CD4-positive, CD25-positive, alpha-beta regulatory T cell (primary cell): Measurements from ENCODE around the gene CLTCL1. TPM values are rescaled to one million over a fixed set of nuclear protein-coding genes. Genes with fewer than 3 reads are reported as not detected.
"Not testable (repeated sequence)": the region's sequence is repeated elsewhere in the genome, so short reads cannot be mapped to it uniquely, and the experiment has no call there.

ENCODE experiments used
- ATAC-seq, 2 donors: fragments of 150-1000 bp; cut with Tn5 transposase; one replicate each; pipeline ENCODE4 v1.10.0; 2021; ENCODE audit warnings: low read depth in 2 of 2, moderate number of reproducible peaks in 2 of 2, moderate library complexity in 1 of 2
- DNase-seq, 3 donors: peaks; one replicate each; pipeline versions ENCODE4 v3.0.0 to v3.0.0-alpha.2; 2012 to 2022; ENCODE audit warnings: mixed read lengths in 1 of 3
- H3K27ac ChIP-seq: one replicate; pipeline ENCODE4 v1.7.0; 2013; ENCODE audit warnings: mild to moderate bottlenecking, low read length; ENCODE audit not compliant: insufficient read depth, poor library complexity, severe bottlenecking
- H3K27me3 ChIP-seq: one replicate; pipeline ENCODE4 v1.7.0; 2013; ENCODE audit warnings: low read length; ENCODE audit not compliant: control insufficient read depth, insufficient read depth
- H3K36me3 ChIP-seq: one replicate; pipeline ENCODE4 v1.7.0; 2013; ENCODE audit warnings: mild to moderate bottlenecking, low read length, moderate library complexity; ENCODE audit not compliant: control insufficient read depth, insufficient read depth
- H3K4me1 ChIP-seq: 2 replicates; pipeline ENCODE4 v1.7.0; 2013; ENCODE audit warnings: mild to moderate bottlenecking, low read length; ENCODE audit not compliant: insufficient read depth, control insufficient read depth, poor library complexity, severe bottlenecking
- H3K4me3 ChIP-seq: one replicate; pipeline ENCODE4 v1.7.0; 2013; ENCODE audit warnings: low read depth, mild to moderate bottlenecking, low read length, moderate library complexity
- H3K9me3 ChIP-seq, 2 experiments: 1 replicate in 1 of 2; 2 replicates in 1 of 2; pipeline ENCODE4 v1.7.0; 2013; ENCODE audit warnings: low read length in 2 of 2, mild to moderate bottlenecking in 1 of 2, moderate library complexity in 1 of 2; ENCODE audit not compliant: control insufficient read depth in 2 of 2
- H3K27ac Mint-ChIP-seq, 3 donors: one replicate each; pipeline ENCODE4 v1.8.0; 2020 to 2022; ENCODE audit warnings: mild to moderate bottlenecking in 3 of 3, mixed read lengths in 3 of 3, moderate library complexity in 2 of 3
- H3K27me3 Mint-ChIP-seq: one replicate; pipeline ENCODE4 v1.8.0; 2022; ENCODE audit warnings: mild to moderate bottlenecking, mixed read lengths
- H3K36me3 Mint-ChIP-seq: one replicate; pipeline ENCODE4 v1.8.0; 2020; ENCODE audit warnings: mixed read lengths
- H3K4me1 Mint-ChIP-seq, 4 donors: one replicate each; pipeline ENCODE4 v1.8.0; 2020 to 2022; ENCODE audit warnings: mixed read lengths in 4 of 4, mild to moderate bottlenecking in 1 of 4
- H3K4me3 Mint-ChIP-seq, 4 donors: one replicate each; pipeline ENCODE4 v1.8.0; 2020 to 2022; ENCODE audit warnings: mild to moderate bottlenecking in 4 of 4, mixed read lengths in 4 of 4, moderate library complexity in 3 of 4
- H3K9me3 Mint-ChIP-seq, 7 donors: one replicate each; pipeline ENCODE4 v1.8.0; 2020 to 2022; ENCODE audit warnings: mixed read lengths in 7 of 7, mild to moderate bottlenecking in 3 of 7, moderate library complexity in 2 of 7
- polyA plus RNA-seq, 4 donors: library from polyadenylated mRNA; unstranded; fragments of 300-500 nt; fragmentation: Illumina TruSeq; gene quantifications; one replicate each; pipeline ENCODE4 v1.2.3, GENCODE V29; 2021
- total RNA-seq: library from RNA; stranded (reverse); gene quantifications from one replicate; pipeline ENCODE4 v1.2.3, GENCODE V29; 2022

The CLTCL1 gene
- total and polyA plus RNA-seq, 5 donors from 2014 or later: 0.20 to 0.55 (median 0.34) TPM

DNA sequence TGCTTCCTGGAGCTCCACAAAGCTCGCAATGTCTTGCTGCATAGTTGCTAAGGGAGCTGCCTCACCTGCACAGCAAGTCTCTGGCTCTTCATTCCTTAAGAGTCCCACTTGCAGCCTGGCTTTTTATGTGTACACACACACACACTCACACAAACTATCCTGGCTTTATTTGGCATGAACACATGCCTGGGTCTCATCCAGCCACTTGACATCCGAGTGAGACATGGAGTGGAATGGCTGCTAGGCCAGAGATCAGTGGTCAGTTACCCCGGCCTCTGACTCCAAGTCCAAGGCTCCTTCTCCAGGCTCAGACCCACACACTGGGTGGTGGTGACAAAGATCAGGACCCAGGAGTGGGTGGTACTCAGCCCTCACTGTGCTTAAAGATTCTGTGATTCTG lies 37.9 kb upstream of the CLTCL1 start:
- H3K9me3 Mint-ChIP-seq: peaks cover 0 to 22% (median 9%) of the 10 kb centered on the region in 7 donors
- H3K4me1 ChIP-seq: no peaks in the 10 kb centered on the region

DNA sequence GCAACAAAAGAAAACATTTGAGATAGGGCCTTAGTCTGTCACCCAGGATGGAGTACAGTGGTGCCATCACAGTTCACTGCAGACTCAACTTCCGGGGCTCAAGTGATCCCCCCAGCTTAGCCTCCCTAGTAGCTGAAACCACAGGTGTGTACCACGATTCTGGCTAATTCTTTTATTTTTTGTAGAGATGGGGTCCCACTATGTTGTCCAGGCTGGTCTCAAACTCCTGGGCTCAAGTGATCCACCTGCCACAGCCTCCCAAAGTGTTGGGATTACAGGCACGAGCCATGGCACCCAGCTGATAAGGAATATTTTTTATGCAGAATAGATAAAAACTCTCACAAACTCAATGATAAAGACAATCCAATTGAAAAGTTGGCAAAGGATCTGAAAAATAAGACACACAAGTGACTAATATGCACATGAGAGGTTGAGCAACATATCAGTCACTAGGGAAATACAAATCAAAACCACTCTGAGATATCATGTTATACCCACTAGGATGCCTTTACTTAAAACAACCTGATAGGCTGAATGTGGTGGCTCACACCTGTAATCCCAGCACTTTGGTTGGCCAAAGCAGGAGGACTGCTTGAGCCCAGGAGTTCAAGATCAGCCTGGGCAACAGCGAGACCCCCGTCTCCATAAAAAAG lies 33.9 kb upstream of the CLTCL1 start:
- Mint-ChIP-seq H3K4me1 (no peaks in the 10 kb centered on the region), H3K9me3 (peaks cover 0 to 13% (median 4%) of the 10 kb centered on the region in 7 donors), H3K27me3 (peaks cover 5% of the 10 kb centered on the region), H3K36me3 (peaks cover 21% of the 10 kb centered on the region), H3K27ac (no peak overlapping the region), H3K4me3 (no peak overlapping the region)
- H3K27me3 ChIP-seq: no peaks in the 10 kb centered on the region
- H3K36me3 ChIP-seq: peaks cover 12% of the 10 kb centered on the region
- no peak overlapping the region for H3K4me3 ChIP-seq
- no peaks in the 10 kb centered on the region for H3K4me1 ChIP-seq
- DNase-seq (no peak), ATAC-seq (no peak)
- H3K27ac ChIP-seq: no peak overlapping the region
- H3K9me3 ChIP-seq: peaks cover 0 to 2% of the 10 kb centered on the region in 2 experiments

More for the DNA sequence above, 37.9 kb upstream of the CLTCL1 start:
- Histone ChIP-seq H3K27me3 (no peaks in the 10 kb centered on the region), H3K9me3 (peaks cover 9 to 18% of the 10 kb centered on the region in 2 experiments), H3K4me3 (no peak overlapping the region), H3K36me3 (peaks cover 43% of the 10 kb centered on the region), H3K27ac (no peak overlapping the region)
- no peak overlapping the region for H3K27ac Mint-ChIP-seq
- H3K36me3 Mint-ChIP-seq: peaks cover 43% of the 10 kb centered on the region
- ATAC-seq: no peak
- no peak overlapping the region for H3K4me3 Mint-ChIP-seq
- peaks cover 5% of the 10 kb centered on the region for H3K27me3 Mint-ChIP-seq
- no peaks in the 10 kb centered on the region for H3K4me1 Mint-ChIP-seq
- no peak for DNase-seq

DNA sequence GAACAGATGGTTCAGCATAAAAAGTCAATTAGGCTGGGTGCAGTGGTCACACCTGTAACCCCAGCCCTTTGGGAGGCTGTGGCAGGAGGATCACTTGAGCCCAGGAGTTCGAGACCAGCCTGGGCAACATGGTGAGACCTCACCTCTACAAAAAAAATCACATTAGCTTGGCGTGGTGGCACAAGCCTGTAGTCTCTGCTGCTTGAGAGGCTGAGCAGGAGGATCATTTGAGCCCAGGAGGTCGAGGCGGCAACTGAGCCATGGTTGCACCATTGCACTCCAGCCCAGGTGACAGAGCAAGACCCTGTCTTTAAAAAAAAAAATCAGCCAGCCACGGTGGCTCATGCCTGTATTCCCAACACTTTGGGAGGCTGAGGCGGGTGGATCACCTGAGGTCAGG lies 31.9 kb upstream of the CLTCL1 start:
- not testable (repeated sequence) for H3K27ac Mint-ChIP-seq, H3K36me3 Mint-ChIP-seq, H3K27me3 Mint-ChIP-seq, H3K4me1 Mint-ChIP-seq, H3K36me3 ChIP-seq, H3K4me3 ChIP-seq, H3K9me3 ChIP-seq, H3K27ac ChIP-seq, H3K4me3 Mint-ChIP-seq, ATAC-seq, DNase-seq, H3K27me3 ChIP-seq, H3K4me1 ChIP-seq
- peaks cover 0 to 19% (median 4%) of the 10 kb centered on the region in 7 donors for H3K9me3 Mint-ChIP-seq

DNA sequence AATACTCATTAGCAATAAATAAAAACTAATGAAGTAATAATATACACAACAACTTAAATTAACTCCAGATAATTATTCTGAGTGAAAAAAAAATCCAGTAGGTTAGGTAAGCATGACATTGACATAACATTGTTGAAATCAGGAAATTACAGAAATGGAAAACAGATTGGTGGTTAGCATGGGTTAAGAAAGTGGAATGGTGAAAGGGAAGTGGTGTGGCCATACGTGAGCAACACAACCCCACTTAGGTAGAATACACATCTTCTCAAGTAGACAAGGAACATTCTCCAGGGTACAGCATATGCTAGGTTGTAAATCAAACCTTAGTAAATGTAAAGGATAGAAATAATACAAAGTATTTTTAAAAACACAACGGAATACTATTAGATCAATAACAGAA lies 30.2 kb upstream of the CLTCL1 start:
- H3K9me3 Mint-ChIP-seq: peaks cover 3 to 29% (median 10%) of the 10 kb centered on the region in 7 donors
- H3K27me3 ChIP-seq: no peaks in the 10 kb centered on the region
- no peaks in the 10 kb centered on the region for H3K36me3 ChIP-seq
- no peaks in the 10 kb centered on the region for H3K4me1 Mint-ChIP-seq
- H3K27ac Mint-ChIP-seq: no peak overlapping the region
- H3K4me1 ChIP-seq: no peaks in the 10 kb centered on the region
- H3K4me3 ChIP-seq: no peak overlapping the region
- H3K27me3 Mint-ChIP-seq: peaks cover 5% of the 10 kb centered on the region
- H3K4me3 Mint-ChIP-seq: no peak overlapping the region
- H3K9me3 ChIP-seq: peaks cover 18 to 19% of the 10 kb centered on the region in 2 experiments
- no peak overlapping the region for H3K27ac ChIP-seq
- ATAC-seq (no peak), DNase-seq (no peak)
- peaks cover 4% of the 10 kb centered on the region for H3K36me3 Mint-ChIP-seq

DNA sequence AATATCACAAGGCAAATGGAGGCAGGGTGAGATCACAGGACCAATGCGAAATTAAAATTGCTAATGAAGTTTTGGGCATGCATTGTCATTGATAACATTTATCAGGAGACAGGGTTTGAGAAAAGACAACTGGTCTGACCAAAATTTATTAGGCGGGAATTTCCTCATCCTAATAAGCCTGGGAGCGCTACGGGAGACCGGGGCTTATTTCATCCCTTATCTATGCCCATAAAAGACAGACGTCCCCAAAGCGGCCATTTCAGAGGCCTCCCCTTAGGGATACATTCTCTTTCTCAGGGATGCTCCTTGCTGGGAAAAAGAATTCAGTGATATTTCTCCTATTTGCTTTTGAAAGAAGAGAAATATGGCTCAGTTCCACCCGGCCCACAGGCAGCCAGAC lies 28.6 kb upstream of the CLTCL1 start:
- ATAC-seq: not testable (repeated sequence)

DNA sequence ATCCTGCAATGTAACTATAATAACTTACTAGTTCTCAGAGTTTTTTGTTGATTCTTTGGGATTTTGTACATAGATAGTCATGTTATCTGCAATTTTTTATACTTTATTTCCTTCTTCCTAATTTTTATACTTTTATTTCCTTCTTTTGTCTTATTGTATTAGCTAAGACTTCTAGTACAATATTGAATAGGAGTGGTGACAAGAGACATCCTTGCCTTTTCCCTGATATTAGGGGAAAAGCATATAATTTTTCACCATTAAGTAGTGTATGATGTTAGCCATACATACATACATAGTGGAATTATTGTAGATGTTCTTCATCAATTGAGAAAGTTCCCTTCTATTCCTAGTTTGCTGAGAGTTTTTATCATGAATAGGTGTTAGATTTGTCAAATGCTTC lies 27.8 kb upstream of the CLTCL1 start:
- H3K27me3 ChIP-seq: no peaks in the 10 kb centered on the region
- H3K9me3 ChIP-seq: peaks cover 31 to 32% of the 10 kb centered on the region in 2 experiments
- no peaks in the 10 kb centered on the region for H3K4me1 ChIP-seq
- Mint-ChIP-seq H3K4me3 (no peak overlapping the region), H3K9me3 (peaks cover 3 to 40% (median 13%) of the 10 kb centered on the region in 7 donors), H3K36me3 (peaks cover 4% of the 10 kb centered on the region), H3K27ac (no peak overlapping the region), H3K4me1 (no peaks in the 10 kb centered on the region), H3K27me3 (no peaks in the 10 kb centered on the region)
- DNase-seq (no peak), ATAC-seq (no peak)
- no peak overlapping the region for H3K27ac ChIP-seq
- H3K4me3 ChIP-seq: no peak overlapping the region
- H3K36me3 ChIP-seq: no peaks in the 10 kb centered on the region

More for the DNA sequence above, 28.6 kb upstream of the CLTCL1 start:
- H3K4me1 Mint-ChIP-seq, H3K27ac ChIP-seq, H3K4me3 Mint-ChIP-seq, H3K36me3 ChIP-seq, H3K4me3 ChIP-seq, H3K4me1 ChIP-seq, DNase-seq, H3K27me3 ChIP-seq, H3K27me3 Mint-ChIP-seq, H3K27ac Mint-ChIP-seq, H3K36me3 Mint-ChIP-seq: not testable (repeated sequence)
- peaks cover 3 to 36% (median 11%) of the 10 kb centered on the region in 7 donors for H3K9me3 Mint-ChIP-seq
- H3K9me3 ChIP-seq: peaks cover 31 to 32% of the 10 kb centered on the region in 2 experiments

DNA sequence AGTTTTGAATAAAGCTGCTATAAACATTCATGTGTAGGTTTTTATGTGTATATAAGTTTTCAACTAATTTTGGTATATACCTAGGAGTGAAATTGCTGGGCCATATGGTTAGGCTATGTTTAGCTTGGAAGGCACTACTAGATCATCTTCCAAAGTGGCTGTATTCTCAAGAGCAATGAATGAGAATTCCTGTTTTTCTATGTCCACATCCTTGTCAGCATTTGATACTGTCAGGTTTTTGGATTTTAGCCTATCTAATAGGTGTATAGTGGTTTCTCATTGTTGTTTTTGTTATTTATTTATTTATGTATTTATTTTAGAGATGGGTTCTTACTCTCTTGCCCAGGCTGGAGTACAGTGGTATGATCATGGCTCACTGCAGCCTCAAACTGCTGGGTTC lies 26.3 kb upstream of the CLTCL1 start:
- Histone ChIP-seq H3K27ac (no peak overlapping the region), H3K9me3 (peaks cover 31 to 32% of the 10 kb centered on the region in 2 experiments), H3K4me1 (no peaks in the 10 kb centered on the region), H3K36me3 (no peaks in the 10 kb centered on the region), H3K27me3 (no peaks in the 10 kb centered on the region), H3K4me3 (no peak overlapping the region)
- ATAC-seq: no peak
- H3K27me3 Mint-ChIP-seq: no peaks in the 10 kb centered on the region
- peaks cover 4% of the 10 kb centered on the region for H3K36me3 Mint-ChIP-seq
- no peaks in the 10 kb centered on the region for H3K4me1 Mint-ChIP-seq
- no peak overlapping the region for H3K27ac Mint-ChIP-seq
- no peak overlapping the region for H3K4me3 Mint-ChIP-seq
- DNase-seq: no peak
- peaks cover 4 to 44% (median 16%) of the 10 kb centered on the region in 7 donors for H3K9me3 Mint-ChIP-seq

DNA sequence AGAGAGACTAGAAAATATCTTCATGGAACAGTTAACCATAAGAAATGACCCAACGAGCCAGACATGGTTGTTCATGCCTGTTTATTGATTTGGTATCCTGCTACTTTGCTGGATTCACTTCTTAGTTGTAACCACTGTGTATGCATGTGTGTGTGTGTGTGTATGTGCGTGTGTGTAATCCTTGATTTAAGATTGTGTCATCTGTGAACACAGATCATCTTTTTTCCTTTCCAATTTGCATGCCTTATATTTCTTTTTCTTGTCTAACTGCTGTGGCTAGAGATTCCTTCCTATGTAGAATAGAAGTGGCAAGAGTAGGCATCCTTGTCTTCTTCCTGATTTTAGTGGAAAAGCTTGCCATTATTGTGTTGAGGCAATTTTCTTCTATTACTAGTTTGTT lies 16.4 kb upstream of the CLTCL1 start:
- Histone ChIP-seq H3K27ac (no peak overlapping the region), H3K36me3 (no peaks in the 10 kb centered on the region), H3K27me3 (no peaks in the 10 kb centered on the region), H3K4me3 (no peak overlapping the region), H3K9me3 (no peaks in the 10 kb centered on the region), H3K4me1 (no peaks in the 10 kb centered on the region)
- Mint-ChIP-seq H3K27me3 (peaks cover 10% of the 10 kb centered on the region), H3K9me3 (no peaks in the 10 kb centered on the region), H3K4me1 (no peaks in the 10 kb centered on the region), H3K27ac (no peak overlapping the region), H3K36me3 (no peaks in the 10 kb centered on the region), H3K4me3 (no peak overlapping the region)
- DNase-seq (no peak), ATAC-seq (no peak)
